Fibroblast of villous mesenchyme (primary cell): Measurements from ENCODE around the gene GPR32. TPM values are rescaled to one million over a fixed set of nuclear protein-coding genes. Genes with fewer than 3 reads are reported as not detected.
"Not testable (repeated sequence)": the region's sequence is repeated elsewhere in the genome, so short reads cannot be mapped to it uniquely, and the experiment has no call there.

ENCODE experiments used
- DNase-seq: peaks from one replicate; pipeline ENCODE4 v3.0.0-alpha.2; 2010; ENCODE audit warnings: low read depth
- H3K4me3 ChIP-seq: 2 replicates; pipeline ENCODE4 v1.5.1; 2011; ENCODE audit warnings: low read depth, mild to moderate bottlenecking, low read length
- CTCF ChIP-seq: IDR thresholded peaks from 2 replicates; pipeline ENCODE4 v1.5.1; 2012; ENCODE audit warnings: low read depth, mild to moderate bottlenecking, low read length; ENCODE audit not compliant: insufficient read depth
- total RNA-seq: library from RNA; depleted of rRNA; stranded (reverse); fragments of >200 nt; gene quantifications from 2 replicates; pipeline ENCODE4 v1.2.3, GENCODE V29; 2012

GPR32 gene
- total RNA-seq, 1 donor: not detected

- DNase-seq: no peak
- no peak overlapping the region for H3K4me3 ChIP-seq
- TF ChIP-seq CTCF: no peak
Measured at GRCh38 chr19:50768277-50768676, 2.0 kb upstream of the GPR32 start.

GRCh38 chr19:50770888-50771287 lies 624 bp downstream of the GPR32 start:
- no peak for DNase-seq
- H3K4me3 ChIP-seq: no peak overlapping the region
- no peak for TF ChIP-seq CTCF

- peak; percentile 17 for DNase-seq
- TF ChIP-seq CTCF: no peak
- no peak overlapping the region for H3K4me3 ChIP-seq
Measured at GRCh38 chr19:50772476-50772875, 2.2 kb downstream of the GPR32 start.

- DNase-seq, H3K4me3 ChIP-seq: not testable (repeated sequence)
Measured at GRCh38 chr19:50772912-50773311, 2.6 kb downstream of the GPR32 start.

- H3K4me3 ChIP-seq, DNase-seq: not testable (repeated sequence)
Measured at GRCh38 chr19:50773454-50773853, 3.2 kb downstream of the GPR32 start.

- H3K4me3 ChIP-seq: no peak overlapping the region
- TF ChIP-seq CTCF: no peak
- DNase-seq: no peak
Measured at GRCh38 chr19:50776131-50776530, 5.9 kb downstream of the GPR32 start.

- no peak overlapping the region for H3K4me3 ChIP-seq
- no peak for DNase-seq
- TF ChIP-seq CTCF: no peak
Measured at GRCh38 chr19:50777261-50777660, 7.0 kb downstream of the GPR32 start.

- no peak overlapping the region for H3K4me3 ChIP-seq
- TF ChIP-seq CTCF: no peak
- DNase-seq: peak; percentile 25
Measured at GRCh38 chr19:50777830-50778303, 7.6 kb downstream of the GPR32 start.
